ENCODE results near the gene UBTD2. TPM values are rescaled to one million over a fixed set of nuclear protein-coding genes. Genes with fewer than 3 reads are reported as not detected.
A peak's percentile ranks its signal among the peaks of the same experiment; 100 is the strongest.

Gene UBTD2
- total RNA-seq, 4 donors from 2014 or later: 15.9 to 28.6 (median 22.5) TPM

DNA sequence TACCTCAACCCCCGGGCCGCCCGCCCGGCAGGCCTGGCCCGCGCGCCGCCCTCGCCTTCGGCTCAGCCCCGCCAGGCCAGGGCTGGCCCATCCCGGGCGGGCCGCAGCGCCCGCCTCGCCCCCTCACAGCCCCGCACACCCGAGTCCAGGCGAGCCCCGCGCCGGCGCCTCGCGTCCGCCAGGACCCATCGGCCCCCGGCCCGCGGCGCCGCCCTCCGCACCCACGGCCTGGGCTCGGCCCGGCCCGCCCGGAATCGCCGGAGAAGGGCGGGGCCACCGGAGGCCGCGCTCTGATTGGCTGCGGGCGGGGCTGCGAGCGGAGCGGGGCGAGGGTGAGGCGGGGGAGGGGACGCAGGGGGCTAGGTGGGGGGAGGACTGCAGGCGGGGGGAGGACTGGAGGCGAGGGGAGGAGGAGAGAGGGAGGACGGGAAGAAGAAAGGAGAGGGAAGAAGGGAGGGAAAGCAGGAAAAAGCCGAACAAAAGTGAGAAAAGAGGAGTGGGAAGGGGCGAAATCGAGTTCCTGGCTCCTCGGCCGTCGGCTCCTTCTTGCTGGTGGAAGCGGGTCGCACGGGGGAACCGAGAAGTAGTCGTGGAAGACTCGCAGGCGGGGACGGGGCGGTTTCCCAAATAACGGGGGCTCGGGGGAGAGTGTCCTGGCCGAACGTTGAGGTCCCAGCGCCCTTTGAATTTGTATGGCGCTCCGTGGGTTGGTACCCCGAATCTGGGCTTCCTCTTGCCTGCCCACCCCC is 472 bp upstream of the UBTD2 start:
- Histone ChIP-seq H3K27me3 (no peaks in the 10 kb centered on the region), H3K9me3 (no peaks in the 10 kb centered on the region), H3K27ac (peak overlapping the region; percentile 20 to 92 (median 87)), H3K4me1 (peaks cover 15 to 21% of the 10 kb centered on the region in 2 donors), H3K36me3 (no peaks in the 10 kb centered on the region), H3K4me3 (replicated peaks in 1 of 3) (peak overlapping the region; percentile 34 to 89 (median 54))
- 1% methylated on average over 37 to 38 of the region's 79 CpGs for WGBS, 2 donors
- DNase-seq: peak; percentile 82 to 83
- peak; percentile 13 to 87 for TF ChIP-seq POLR2A (IDR thresholded peaks at IDR 0.05)
- TF ChIP-seq, protein P1, sequence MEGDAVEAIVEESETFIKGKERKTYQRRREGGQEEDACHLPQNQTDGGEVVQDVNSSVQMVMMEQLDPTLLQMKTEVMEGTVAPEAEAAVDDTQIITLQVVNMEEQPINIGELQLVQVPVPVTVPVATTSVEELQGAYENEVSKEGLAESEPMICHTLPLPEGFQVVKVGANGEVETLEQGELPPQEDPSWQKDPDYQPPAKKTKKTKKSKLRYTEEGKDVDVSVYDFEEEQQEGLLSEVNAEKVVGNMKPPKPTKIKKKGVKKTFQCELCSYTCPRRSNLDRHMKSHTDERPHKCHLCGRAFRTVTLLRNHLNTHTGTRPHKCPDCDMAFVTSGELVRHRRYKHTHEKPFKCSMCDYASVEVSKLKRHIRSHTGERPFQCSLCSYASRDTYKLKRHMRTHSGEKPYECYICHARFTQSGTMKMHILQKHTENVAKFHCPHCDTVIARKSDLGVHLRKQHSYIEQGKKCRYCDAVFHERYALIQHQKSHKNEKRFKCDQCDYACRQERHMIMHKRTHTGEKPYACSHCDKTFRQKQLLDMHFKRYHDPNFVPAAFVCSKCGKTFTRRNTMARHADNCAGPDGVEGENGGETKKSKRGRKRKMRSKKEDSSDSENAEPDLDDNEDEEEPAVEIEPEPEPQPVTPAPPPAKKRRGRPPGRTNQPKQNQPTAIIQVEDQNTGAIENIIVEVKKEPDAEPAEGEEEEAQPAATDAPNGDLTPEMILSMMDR (IDR thresholded peaks at IDR 0.05): no peak
- intact Hi-C loops (cut with DNase I): loop anchor here (5.0 kb wide), 1 partner anchor 97 kb away; the partner anchor contains the start of gene STK10

DNA sequence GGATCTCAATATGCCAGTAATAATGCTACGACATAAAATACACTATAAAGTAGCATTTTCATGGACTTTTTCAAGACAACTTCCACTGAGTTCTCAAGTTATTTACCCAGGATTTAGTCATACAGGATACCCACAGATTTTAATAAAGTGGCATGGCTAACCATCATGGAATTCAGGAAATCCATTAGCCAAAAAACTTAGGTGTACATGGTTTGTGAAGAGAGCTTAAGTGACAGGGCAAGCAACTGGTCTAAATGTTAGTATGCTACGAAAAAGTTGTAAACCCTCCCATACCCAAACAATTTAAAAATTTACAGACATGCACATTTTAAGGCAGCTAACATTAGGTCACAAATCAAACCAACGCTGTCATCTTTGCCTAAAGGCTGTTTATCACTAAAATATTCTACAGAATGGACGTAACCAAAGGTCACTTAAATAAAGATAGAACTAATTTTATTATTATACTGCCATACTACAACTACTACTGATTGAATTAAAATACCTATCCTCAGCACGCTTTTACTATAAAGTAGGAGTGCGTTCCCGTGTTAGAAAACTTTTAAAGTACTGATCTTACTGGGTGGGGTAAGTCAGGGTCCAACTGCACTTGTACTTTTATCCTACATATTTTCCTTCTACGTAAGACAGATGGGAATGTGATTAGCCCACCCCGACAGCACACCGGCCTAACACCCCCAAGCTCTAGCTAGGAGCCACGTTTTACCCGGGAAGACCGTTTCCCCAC is 1.1 kb downstream of the UBTD2 start:
- TF ChIP-seq, protein P1 (IDR thresholded peaks at IDR 0.05): no peak
- TF ChIP-seq POLR2A (IDR thresholded peaks at IDR 0.05): no peak
- Histone ChIP-seq H3K27ac (peak overlapping the region; percentile 66 to 92 (median 77)), H3K36me3 (no peaks in the 10 kb centered on the region), H3K27me3 (no peaks in the 10 kb centered on the region), H3K9me3 (no peaks in the 10 kb centered on the region), H3K4me1 (peaks cover 15 to 21% of the 10 kb centered on the region in 2 donors), H3K4me3 (replicated peaks in 1 of 3) (peak overlapping the region; percentile 66 to 91 (median 89))
- no peak for DNase-seq
- intact Hi-C loops (cut with DNase I): loop anchor here (5.0 kb wide), 1 partner anchor 95 kb away; the partner anchor contains the start of gene STK10
- WGBS, 2 donors: 11 to 13% methylated on average over 13 of the region's 13 CpGs

DNA sequence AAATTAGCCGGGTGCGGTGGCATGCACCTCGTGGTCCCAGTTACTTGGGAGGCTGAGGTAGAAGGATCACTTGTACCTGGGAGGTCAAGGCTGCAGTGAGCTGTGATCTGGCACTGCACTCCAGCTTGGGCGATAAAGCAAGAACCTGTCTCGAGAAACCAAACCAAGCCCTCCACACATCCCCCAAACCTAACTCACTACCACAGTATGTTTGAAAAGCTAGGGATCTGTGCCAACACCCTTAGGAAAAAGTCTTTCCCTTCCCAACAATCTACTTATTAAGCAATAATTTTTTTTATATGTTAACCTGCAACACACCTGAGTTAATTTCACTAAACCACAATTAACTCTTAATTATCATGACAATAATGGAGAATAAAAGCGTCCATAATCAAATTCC is 2.2 kb downstream of the UBTD2 start:
- no peak overlapping the region for H3K4me3 ChIP-seq (replicated peaks in 1 of 3)
- peaks cover 15 to 21% of the 10 kb centered on the region in 2 donors for H3K4me1 ChIP-seq
- H3K9me3 ChIP-seq: no peaks in the 10 kb centered on the region
- H3K27ac ChIP-seq: peak overlapping the region in 1 of 3 donors; percentile 9
- no peak for DNase-seq
- no peaks in the 10 kb centered on the region for H3K36me3 ChIP-seq
- no peaks in the 10 kb centered on the region for H3K27me3 ChIP-seq
- 78 to 80% methylated on average over 6 of the region's 6 CpGs for WGBS, 2 donors
- TF ChIP-seq, protein P1 (IDR thresholded peaks at IDR 0.05): no peak
- no peak for TF ChIP-seq POLR2A (IDR thresholded peaks at IDR 0.05)
- intact Hi-C loops (cut with DNase I): loop anchor here (5.0 kb wide), 1 partner anchor 94 kb away; the partner anchor contains the start of gene STK10

DNA sequence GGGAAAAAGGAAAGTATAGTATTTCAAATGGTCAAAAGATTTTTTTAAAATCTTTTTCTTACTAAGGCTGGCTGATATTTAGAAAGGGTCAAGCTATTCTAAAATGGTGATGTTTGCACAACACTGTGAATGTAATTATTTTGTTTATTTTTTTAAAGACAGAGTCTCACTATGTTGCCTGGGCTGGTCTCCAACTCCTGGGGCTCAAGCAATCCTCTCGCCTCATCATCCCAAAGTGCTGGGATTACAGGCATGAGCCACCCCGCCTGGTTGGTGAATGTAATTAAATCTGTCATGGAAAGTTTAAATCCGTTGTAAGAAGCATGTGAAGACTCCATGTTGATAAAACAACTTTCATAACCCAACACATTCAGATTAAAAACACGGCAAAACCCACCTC is 2.6 kb downstream of the UBTD2 start:
- intact Hi-C loops (cut with DNase I): loop anchor here (5.0 kb wide), 1 partner anchor 94 kb away; the partner anchor contains the start of gene STK10
- H3K27me3 ChIP-seq: no peaks in the 10 kb centered on the region
- H3K9me3 ChIP-seq: no peaks in the 10 kb centered on the region
- WGBS, 2 donors: 84 to 89% methylated on average over 4 of the region's 4 CpGs
- no peak for DNase-seq
- H3K36me3 ChIP-seq: no peaks in the 10 kb centered on the region
- peak overlapping the region in 1 of 3 donors; percentile 9 for H3K27ac ChIP-seq
- TF ChIP-seq POLR2A (IDR thresholded peaks at IDR 0.05): no peak
- TF ChIP-seq, protein P1 (IDR thresholded peaks at IDR 0.05): no peak
- H3K4me1 ChIP-seq: peaks cover 15 to 21% of the 10 kb centered on the region in 2 donors
- no peak overlapping the region for H3K4me3 ChIP-seq (replicated peaks in 1 of 3)
